Stimulated activated CD4-positive, alpha-beta T cell treated with anti-CD3 and anti-CD28 coated beads, Interleukin-15, amount 100 ng/mL, for 1 hour (primary cell): Measurements from ENCODE around the gene LTO1.

Experiments used
- DNase-seq, 2 donors: peaks; one replicate each; pipeline ENCODE4 v3.0.0-alpha.2; 2020; ENCODE audit warnings: low read depth in 1 of 2, low spot score in 1 of 2

LTO1 gene

GRCh38 chr11:69647390-69647748 is 27.8 kb downstream of the LTO1 start:
- DNase-seq = no peak

GRCh38 chr11:69646493-69647389 is 28.4 kb downstream of the LTO1 start:
- DNase-seq = no peak

GRCh38 chr11:69645801-69646492 is 29.2 kb downstream of the LTO1 start:
- DNase-seq = no peak

GRCh38 chr11:69644962-69645675 is 30.0 kb downstream of the LTO1 start:
- DNase-seq = no peak

- DNase-seq = no peak
Measured at GRCh38 chr11:69644071-69644961, 30.8 kb downstream of the LTO1 start.

GRCh38 chr11:69643646-69644045 is 31.5 kb downstream of the LTO1 start:
- no peak for DNase-seq

- DNase-seq = peak; percentile 58 to 79
Measured at GRCh38 chr11:69642913-69643632, 32.1 kb downstream of the LTO1 start.

GRCh38 chr11:69642549-69642912 is 32.6 kb downstream of the LTO1 start:
- peak in 1 of 2 donors; percentile 53 for DNase-seq

GRCh38 chr11:69641681-69642548 is 33.2 kb downstream of the LTO1 start:
- DNase-seq = no peak

- DNase-seq = peak in 1 of 2 donors; percentile 35
Measured at GRCh38 chr11:69640995-69641581, 34.1 kb downstream of the LTO1 start, which contains the start of gene CCND1. Gene CCND1, plus strand, starts transcription at chr11:69641156. Its CDS starts 158 bp downstream, at chr11:69641314.

GRCh38 chr11:69640260-69640994 is 34.7 kb downstream of the LTO1 start:
- DNase-seq = no peak

GRCh38 chr11:69639831-69640230 is 35.3 kb downstream of the LTO1 start:
- no peak for DNase-seq

- DNase-seq = no peak
Measured at GRCh38 chr11:69638941-69639681, 36.0 kb downstream of the LTO1 start.

GRCh38 chr11:69637941-69638871 is 36.9 kb downstream of the LTO1 start:
- DNase-seq = no peak

GRCh38 chr11:69637198-69637940 is 37.8 kb downstream of the LTO1 start:
- no peak for DNase-seq
